Measurements from ENCODE around the gene LRRC31.
A peak's percentile ranks its signal among the peaks of the same experiment; 100 is the strongest.

LRRC31 gene

GRCh38 chr3:169869484-169870220 is at the start of gene LRRC31:
LRRC31 (minus strand) TSS chr3:169869935; CDS start chr3:169869807, 128 bp downstream.
- no peak within 1 kb of the TSS for H3K4me3 ChIP-seq (ENCODE audit: low read length)
- TF ChIP-seq CTCF (conservative IDR thresholded peaks at IDR 0.05; ENCODE audit: low read depth, low read length), result no peak
- DNase-seq (ENCODE audit: low read depth), result no peak

GRCh38 chr3:169914321-169914720 is 44.6 kb upstream of the LRRC31 start:
- DNase-seq (ENCODE audit: low read depth), result peak; percentile 69
- no peak for TF ChIP-seq CTCF (conservative IDR thresholded peaks at IDR 0.05; ENCODE audit: low read depth, low read length)
- H3K4me3 ChIP-seq (ENCODE audit: low read length), result no peak overlapping the region

- no peak for DNase-seq (ENCODE audit: low read depth)
- H3K4me3 ChIP-seq (ENCODE audit: low read length), result no peak overlapping the region
- no peak for TF ChIP-seq CTCF (conservative IDR thresholded peaks at IDR 0.05; ENCODE audit: low read depth, low read length)
Observed at GRCh38 chr3:169913323-169913722, 43.6 kb upstream of the LRRC31 start.

- no peak within 1 kb of the TSS for H3K4me3 ChIP-seq (ENCODE audit: low read length)
- TF ChIP-seq CTCF (conservative IDR thresholded peaks at IDR 0.05; ENCODE audit: low read depth, low read length), result no peak
- DNase-seq (ENCODE audit: low read depth), result no peak
Observed at GRCh38 chr3:169911272-169911671, 41.5 kb upstream of the LRRC31 start, which contains the start of gene SAMD7. SAMD7 (plus strand) TSS chr3:169911572; CDS start chr3:169919499, 7,927 bp downstream.

- DNase-seq (ENCODE audit: low read depth), result no peak
- TF ChIP-seq CTCF (conservative IDR thresholded peaks at IDR 0.05; ENCODE audit: low read depth, low read length), result no peak
- no peak overlapping the region for H3K4me3 ChIP-seq (ENCODE audit: low read length)
Observed at GRCh38 chr3:169907944-169908343, 38.2 kb upstream of the LRRC31 start.

GRCh38 chr3:169907476-169907875 is 37.7 kb upstream of the LRRC31 start:
- no peak overlapping the region for H3K4me3 ChIP-seq (ENCODE audit: low read length)
- TF ChIP-seq CTCF (conservative IDR thresholded peaks at IDR 0.05; ENCODE audit: low read depth, low read length), result no peak
- no peak for DNase-seq (ENCODE audit: low read depth)

- no peak overlapping the region for H3K4me3 ChIP-seq (ENCODE audit: low read length)
- no peak for DNase-seq (ENCODE audit: low read depth)
Observed at GRCh38 chr3:169905404-169905803, 35.7 kb upstream of the LRRC31 start.

More at GRCh38 chr3:169905404-169905803, 35.7 kb upstream of the LRRC31 start:
- TF ChIP-seq CTCF (conservative IDR thresholded peaks at IDR 0.05; ENCODE audit: low read depth, low read length), result no peak
